Neural cell (in vitro differentiated cells): Measurements from ENCODE around the gene COL6A6. TPM values are rescaled to one million over a fixed set of nuclear protein-coding genes. Genes with fewer than 3 reads are reported as not detected.

Experiments
- H2AFZ ChIP-seq: fragments of 200-600, 300-800 bp; sonication (generic), shearing (Covaris generic); 2 replicates; pipeline ENCODE4 v1.6.0; 2014; ENCODE audit warnings: low read depth, mild to moderate bottlenecking, antibody characterized with exemption, low read length, moderate library complexity
- H3F3A ChIP-seq: fragments of 200-600 bp; shearing (Covaris generic); 2 replicates; pipeline ENCODE4 v1.6.1; 2016; ENCODE audit warnings: mild to moderate bottlenecking, moderate library complexity, mixed read lengths, antibody characterized with exemption, low read length; ENCODE audit not compliant: insufficient read depth, poor library complexity, severe bottlenecking
- H3K27ac ChIP-seq: fragments of 200-600, 300-800 bp; sonication (generic), shearing (Covaris generic); 2 replicates; pipeline ENCODE4 v1.5.1; 2014; ENCODE audit warnings: mild to moderate bottlenecking, low read length, moderate library complexity
- H3K27me3 ChIP-seq: fragments of 300-800, 200-600 bp; sonication (generic), shearing (Covaris generic); 2 replicates; pipeline ENCODE4 v1.6.0; 2014; ENCODE audit warnings: mild to moderate bottlenecking, low read depth, low read length, moderate library complexity; ENCODE audit not compliant: insufficient read depth
- H3K36me3 ChIP-seq: fragments of 300-800, 200-600 bp; sonication (generic), shearing (Covaris generic); 2 replicates; pipeline ENCODE4 v1.5.1; 2014; ENCODE audit warnings: mild to moderate bottlenecking, antibody characterized with exemption, low read length, moderate library complexity; ENCODE audit not compliant: insufficient read depth
- H3K4me2 ChIP-seq: fragments of 300-800, 200-600 bp; sonication (generic), shearing (Covaris generic); 2 replicates; pipeline ENCODE4 v1.6.0; 2014; ENCODE audit warnings: mild to moderate bottlenecking, low read length
- H3K4me3 ChIP-seq: fragments of 300-800, 200-600 bp; sonication (generic), shearing (Covaris generic); 2 replicates; pipeline ENCODE4 v1.5.1; 2014; ENCODE audit warnings: mild to moderate bottlenecking, low read length, moderate library complexity
- H3K79me2 ChIP-seq: fragments of 200-600 bp; shearing (Covaris generic); replicated peaks from 2 replicates; pipeline ENCODE4 v1.6.0; 2014; ENCODE audit warnings: mild to moderate bottlenecking, low read length, moderate library complexity; ENCODE audit not compliant: insufficient read depth
- H3K9ac ChIP-seq: fragments of 300-800, 200-600 bp; sonication (generic), shearing (Covaris generic); 2 replicates; pipeline ENCODE4 v1.6.1; 2016; ENCODE audit warnings: mild to moderate bottlenecking, low read length, mixed read lengths
- H3K9me2 ChIP-seq: fragments of 200-600 bp; shearing (Covaris generic); 2 replicates; pipeline ENCODE4 v1.6.1; 2016; ENCODE audit warnings: mild to moderate bottlenecking, low read length, mixed read lengths; ENCODE audit not compliant: insufficient read depth
- H3K9me3 ChIP-seq: fragments of 200-600, 300-800 bp; sonication (generic), shearing (Covaris generic); 2 replicates; pipeline ENCODE4 v1.6.1; 2016; ENCODE audit warnings: mild to moderate bottlenecking, mixed run types, low read length, moderate library complexity, mixed read lengths
- H4K20me1 ChIP-seq: fragments of 200-600 bp; shearing (Covaris generic); 2 replicates; pipeline ENCODE4 v1.6.1; 2016; ENCODE audit warnings: mild to moderate bottlenecking, mixed run types; ENCODE audit not compliant: insufficient read depth
- EP300 ChIP-seq: fragments of 450-650 bp; conservative IDR thresholded peaks from 2 replicates; pipeline ENCODE4 v1.6.1; 2014; ENCODE audit warnings: antibody characterized with exemption, mild to moderate bottlenecking, moderate library complexity; ENCODE audit not compliant: poor library complexity, severe bottlenecking
- EZH2 ChIP-seq: fragments of 200-600, 300-800 bp; shearing (Covaris generic), sonication (generic); IDR thresholded peaks from 2 replicates; pipeline ENCODE4 v1.6.1; 2014; ENCODE audit warnings: antibody characterized with exemption, low read length, borderline replicate concordance, mild to moderate bottlenecking; ENCODE audit not compliant: insufficient read depth, poor library complexity, severe bottlenecking
- MXI1 ChIP-seq: fragments of 450-650 bp; conservative IDR thresholded peaks from 2 replicates; pipeline ENCODE4 v1.6.1; 2014; ENCODE audit warnings: antibody characterized with exemption, mild to moderate bottlenecking; ENCODE audit not compliant: poor library complexity, severe bottlenecking
- POLR2AphosphoS5 ChIP-seq: IDR thresholded peaks from 2 replicates; pipeline ENCODE4 v1.6.1; 2012
- RAD21 ChIP-seq: fragments of 450-650 bp; conservative IDR thresholded peaks from 2 replicates; pipeline ENCODE4 v1.6.1; 2014; ENCODE audit warnings: antibody characterized with exemption, mild to moderate bottlenecking, moderate library complexity
- SMC3 ChIP-seq: fragments of 450-650 bp; conservative IDR thresholded peaks from 2 replicates; pipeline ENCODE4 v1.6.1; 2014; ENCODE audit warnings: antibody characterized with exemption, mild to moderate bottlenecking, moderate library complexity; ENCODE audit not compliant: poor library complexity
- TAF1 ChIP-seq: IDR thresholded peaks from 2 replicates; pipeline ENCODE4 v1.6.1; 2012; ENCODE audit warnings: low read depth
- polyA plus RNA-seq: library from polyadenylated mRNA; depleted of rRNA; stranded (reverse); fragments of >200 nt; gene quantifications from 2 replicates; pipeline ENCODE4 v1.2.3, GENCODE V29; 2014
- TF ChIP-seq, protein P1 (sequence below): fragments of 450-650 bp; IDR thresholded peaks from 2 replicates; pipeline ENCODE4 v1.5.1; 2014; ENCODE audit warnings: antibody characterized with exemption, mild to moderate bottlenecking, moderate library complexity; ENCODE audit not compliant: poor library complexity, severe bottlenecking
- TF ChIP-seq, protein P2 (sequence below): IDR thresholded peaks from 2 replicates; pipeline ENCODE4 v1.6.1; 2012; ENCODE audit warnings: borderline replicate concordance

Gene COL6A6
- polyA plus RNA-seq, 1 donor from 2014 or later, result not detected

- Histone ChIP-seq H4K20me1 (no peaks in the 10 kb centered on the region), H3K4me3 (no peak overlapping the region), H2AFZ (no peak overlapping the region), H3K36me3 (no peaks in the 10 kb centered on the region), H3K27ac (no peak overlapping the region), H3K9me3 (no peaks in the 10 kb centered on the region), H3K9ac (no peak overlapping the region), H3K27me3 (no peaks in the 10 kb centered on the region), H3F3A (peaks cover 3% of the 10 kb centered on the region), H3K4me2 (no peak overlapping the region), H3K9me2 (no peaks in the 10 kb centered on the region), H3K79me2 (no peaks in the 10 kb centered on the region)
- no peak for TF ChIP-seq TAF1
- TF ChIP-seq, protein P1, sequence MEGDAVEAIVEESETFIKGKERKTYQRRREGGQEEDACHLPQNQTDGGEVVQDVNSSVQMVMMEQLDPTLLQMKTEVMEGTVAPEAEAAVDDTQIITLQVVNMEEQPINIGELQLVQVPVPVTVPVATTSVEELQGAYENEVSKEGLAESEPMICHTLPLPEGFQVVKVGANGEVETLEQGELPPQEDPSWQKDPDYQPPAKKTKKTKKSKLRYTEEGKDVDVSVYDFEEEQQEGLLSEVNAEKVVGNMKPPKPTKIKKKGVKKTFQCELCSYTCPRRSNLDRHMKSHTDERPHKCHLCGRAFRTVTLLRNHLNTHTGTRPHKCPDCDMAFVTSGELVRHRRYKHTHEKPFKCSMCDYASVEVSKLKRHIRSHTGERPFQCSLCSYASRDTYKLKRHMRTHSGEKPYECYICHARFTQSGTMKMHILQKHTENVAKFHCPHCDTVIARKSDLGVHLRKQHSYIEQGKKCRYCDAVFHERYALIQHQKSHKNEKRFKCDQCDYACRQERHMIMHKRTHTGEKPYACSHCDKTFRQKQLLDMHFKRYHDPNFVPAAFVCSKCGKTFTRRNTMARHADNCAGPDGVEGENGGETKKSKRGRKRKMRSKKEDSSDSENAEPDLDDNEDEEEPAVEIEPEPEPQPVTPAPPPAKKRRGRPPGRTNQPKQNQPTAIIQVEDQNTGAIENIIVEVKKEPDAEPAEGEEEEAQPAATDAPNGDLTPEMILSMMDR, result no peak
- no peak for TF ChIP-seq MXI1
- no peak for TF ChIP-seq SMC3
- TF ChIP-seq RAD21, result no peak
- TF ChIP-seq POLR2AphosphoS5, result no peak
- TF ChIP-seq EZH2, result no peak
- TF ChIP-seq EP300, result no peak
- TF ChIP-seq, protein P2, sequence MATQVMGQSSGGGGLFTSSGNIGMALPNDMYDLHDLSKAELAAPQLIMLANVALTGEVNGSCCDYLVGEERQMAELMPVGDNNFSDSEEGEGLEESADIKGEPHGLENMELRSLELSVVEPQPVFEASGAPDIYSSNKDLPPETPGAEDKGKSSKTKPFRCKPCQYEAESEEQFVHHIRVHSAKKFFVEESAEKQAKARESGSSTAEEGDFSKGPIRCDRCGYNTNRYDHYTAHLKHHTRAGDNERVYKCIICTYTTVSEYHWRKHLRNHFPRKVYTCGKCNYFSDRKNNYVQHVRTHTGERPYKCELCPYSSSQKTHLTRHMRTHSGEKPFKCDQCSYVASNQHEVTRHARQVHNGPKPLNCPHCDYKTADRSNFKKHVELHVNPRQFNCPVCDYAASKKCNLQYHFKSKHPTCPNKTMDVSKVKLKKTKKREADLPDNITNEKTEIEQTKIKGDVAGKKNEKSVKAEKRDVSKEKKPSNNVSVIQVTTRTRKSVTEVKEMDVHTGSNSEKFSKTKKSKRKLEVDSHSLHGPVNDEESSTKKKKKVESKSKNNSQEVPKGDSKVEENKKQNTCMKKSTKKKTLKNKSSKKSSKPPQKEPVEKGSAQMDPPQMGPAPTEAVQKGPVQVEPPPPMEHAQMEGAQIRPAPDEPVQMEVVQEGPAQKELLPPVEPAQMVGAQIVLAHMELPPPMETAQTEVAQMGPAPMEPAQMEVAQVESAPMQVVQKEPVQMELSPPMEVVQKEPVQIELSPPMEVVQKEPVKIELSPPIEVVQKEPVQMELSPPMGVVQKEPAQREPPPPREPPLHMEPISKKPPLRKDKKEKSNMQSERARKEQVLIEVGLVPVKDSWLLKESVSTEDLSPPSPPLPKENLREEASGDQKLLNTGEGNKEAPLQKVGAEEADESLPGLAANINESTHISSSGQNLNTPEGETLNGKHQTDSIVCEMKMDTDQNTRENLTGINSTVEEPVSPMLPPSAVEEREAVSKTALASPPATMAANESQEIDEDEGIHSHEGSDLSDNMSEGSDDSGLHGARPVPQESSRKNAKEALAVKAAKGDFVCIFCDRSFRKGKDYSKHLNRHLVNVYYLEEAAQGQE, result no peak
Observed at GRCh38 chr3:130533247-130533646, 16.3 kb downstream of the COL6A6 start.

DNA sequence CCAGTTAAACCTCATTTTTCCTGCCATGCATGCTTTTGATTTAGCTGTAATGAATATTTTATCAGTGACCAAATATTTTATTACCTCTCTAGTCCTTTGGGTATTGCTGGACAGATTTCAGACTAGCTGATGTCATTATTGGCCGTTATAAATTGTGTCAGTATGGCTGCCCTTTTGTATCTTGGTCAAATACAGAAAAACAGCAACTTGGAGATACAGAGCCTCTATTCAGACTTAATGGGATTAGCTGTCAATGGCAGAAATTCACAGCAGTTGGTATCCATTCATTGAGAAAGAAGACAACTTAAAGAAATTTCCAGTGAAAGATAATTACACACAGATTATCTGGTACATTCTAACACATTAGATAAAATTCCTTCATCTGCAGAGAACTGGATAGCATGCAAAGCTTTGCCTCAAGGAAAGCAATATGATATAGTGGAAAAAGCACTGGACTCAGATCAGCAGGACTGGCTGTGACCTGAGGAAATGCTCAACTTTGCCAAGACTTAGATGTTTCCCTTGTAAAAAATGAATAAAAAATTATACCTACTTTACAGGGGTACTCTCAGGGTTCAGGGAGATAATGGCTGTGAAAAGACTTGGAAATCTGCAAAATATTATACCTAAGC, 20.8 kb downstream of the COL6A6 start:
- no peak overlapping the region for H3K4me3 ChIP-seq
- no peak overlapping the region for H3K9ac ChIP-seq
- H3K36me3 ChIP-seq, result no peaks in the 10 kb centered on the region
- H3K79me2 ChIP-seq, result no peaks in the 10 kb centered on the region
- no peaks in the 10 kb centered on the region for H4K20me1 ChIP-seq
- no peak overlapping the region for H2AFZ ChIP-seq
- H3K9me3 ChIP-seq, result no peaks in the 10 kb centered on the region
- H3K4me2 ChIP-seq, result no peak overlapping the region
- peaks cover 4% of the 10 kb centered on the region for H3K27me3 ChIP-seq
- no peaks in the 10 kb centered on the region for H3K9me2 ChIP-seq
- TF ChIP-seq SMC3 (no peak), MXI1 (no peak), RAD21 (no peak), EZH2 (no peak), TAF1 (no peak), EP300 (no peak), POLR2AphosphoS5 (no peak)
- TF ChIP-seq, protein P2, result no peak
- TF ChIP-seq, protein P1, result no peak
- peaks cover 3% of the 10 kb centered on the region for H3F3A ChIP-seq
- no peak overlapping the region for H3K27ac ChIP-seq
